Karpas-422 (cell line): ENCODE measurements around the gene CDC16. TPM values are rescaled to one million over a fixed set of nuclear protein-coding genes. Genes with fewer than 3 reads are reported as not detected.

Experiments used
- DNase-seq: peaks from one replicate; pipeline ENCODE4 v3.0.0-alpha.2; 2015
- H2AFZ ChIP-seq: fragments of 200-600 bp; sonication (generic); 2 replicates; pipeline ENCODE4 v1.6.1; 2014; ENCODE audit warnings: antibody characterized with exemption, low read length, mixed read lengths
- H3K27ac ChIP-seq: fragments of 200-600 bp; sonication (generic); 2 replicates; pipeline ENCODE4 v1.5.1; 2014; ENCODE audit warnings: mild to moderate bottlenecking, low read length, moderate library complexity
- H3K27me3 ChIP-seq: fragments of 200-600 bp; sonication (generic); 2 replicates; pipeline ENCODE4 v1.6.1; 2014; ENCODE audit warnings: low read length, mixed read lengths
- H3K36me3 ChIP-seq: fragments of 200-600 bp; sonication (generic); 2 replicates; pipeline ENCODE4 v1.6.1; 2014; ENCODE audit warnings: low read length, mixed read lengths; ENCODE audit not compliant: insufficient read depth
- H3K4me1 ChIP-seq: fragments of 200-600 bp; sonication (generic); 2 replicates; pipeline ENCODE4 v1.6.1; 2014; ENCODE audit warnings: mild to moderate bottlenecking, low read length, mixed read lengths
- H3K4me2 ChIP-seq: fragments of 200-600 bp; sonication (generic); 2 replicates; pipeline ENCODE4 v1.6.1; 2014; ENCODE audit warnings: low read length, low read depth, mild to moderate bottlenecking; ENCODE audit not compliant: poor library complexity, severe bottlenecking
- H3K4me3 ChIP-seq: fragments of 200-600 bp; sonication (generic); 2 replicates; pipeline ENCODE4 v1.5.1; 2014; ENCODE audit warnings: mild to moderate bottlenecking, antibody characterized with exemption, low read length, mixed read lengths
- H3K79me2 ChIP-seq: fragments of 200-600 bp; sonication (generic); 2 replicates; pipeline ENCODE4 v1.6.1; 2014; ENCODE audit warnings: mild to moderate bottlenecking, low read length, mixed read lengths
- H3K9ac ChIP-seq: fragments of 200-600 bp; sonication (generic); 2 replicates; pipeline ENCODE4 v1.6.0; 2014; ENCODE audit warnings: low read length
- H3K9me2 ChIP-seq: fragments of 200-600 bp; sonication (generic), shearing (Covaris generic); replicated peaks from 2 replicates; pipeline ENCODE4 v1.6.0; 2014; ENCODE audit warnings: mild to moderate bottlenecking, low read length, moderate library complexity; ENCODE audit not compliant: insufficient read depth
- H3K9me3 ChIP-seq: fragments of 300-700, 200-600 bp; sonication (generic); 2 replicates; pipeline ENCODE4 v1.6.1; 2014; ENCODE audit warnings: low read length, mixed read lengths
- H4K20me1 ChIP-seq: fragments of 200-600 bp; sonication (generic); 2 replicates; pipeline ENCODE4 v1.6.1; 2014; ENCODE audit warnings: mild to moderate bottlenecking, antibody characterized with exemption, low read length, low read depth; ENCODE audit not compliant: insufficient read depth
- total RNA-seq: library from RNA; depleted of rRNA; stranded (reverse); fragments of >200 nt; shearing (Covaris generic); gene quantifications from 2 replicates; pipeline ENCODE4 v1.2.3, GENCODE V29; 2014; ENCODE audit warnings: low replicate concordance

The CDC16 gene
- total RNA-seq, 1 experiment from 2014 or later = 57.1 TPM

DNA sequence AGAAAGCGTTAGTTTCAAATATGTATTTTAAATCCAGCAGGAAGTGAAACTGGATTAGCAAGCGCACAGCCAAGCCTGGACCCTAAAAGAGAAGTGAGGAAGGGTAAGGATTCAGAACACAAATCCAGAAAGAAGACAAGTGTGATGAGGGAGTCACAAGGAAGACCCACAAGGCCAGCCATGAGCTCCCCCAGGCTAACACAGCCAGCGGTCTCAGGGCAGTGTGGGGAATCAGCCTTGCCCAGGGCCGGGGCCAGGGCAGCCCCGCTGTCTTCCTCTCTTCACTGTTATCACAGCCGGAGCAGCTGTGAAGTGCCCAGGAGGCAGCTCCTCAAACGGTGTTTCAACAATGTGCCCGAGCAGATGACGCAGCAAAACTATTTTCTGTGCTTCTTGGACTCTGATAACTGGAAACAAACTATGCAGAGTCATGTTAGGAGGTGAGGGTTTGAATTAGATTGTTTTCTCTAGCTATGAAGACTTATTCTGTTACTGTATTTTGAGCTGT, 12.2 kb upstream of the CDC16 start:
- H2AFZ ChIP-seq = no peak overlapping the region; the same call in 1 of the 2 replicates
- no peak overlapping the region for H3K27ac ChIP-seq
- peak overlapping the region; percentile 9 for H3K4me2 ChIP-seq

DNA sequence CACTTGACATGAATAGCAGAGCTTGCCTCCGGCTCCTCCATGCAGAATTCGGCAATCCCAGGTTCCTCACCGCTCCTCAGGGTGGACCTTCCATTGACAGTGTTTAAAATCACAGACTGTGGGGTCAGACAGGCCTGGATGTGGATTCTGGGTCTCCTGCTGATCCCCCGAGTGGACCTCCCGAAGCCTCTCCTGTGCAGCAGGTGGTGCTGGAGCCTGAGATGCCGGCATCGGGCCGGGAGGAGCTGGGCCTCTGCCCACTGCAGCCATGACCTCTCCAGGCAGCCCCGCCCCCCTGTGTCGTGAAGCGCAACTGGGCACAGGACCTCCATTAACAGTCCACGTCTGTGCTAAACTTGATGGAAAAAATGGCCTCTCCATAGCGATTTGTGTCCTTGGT, 10.5 kb upstream of the CDC16 start:
- H3K4me1 ChIP-seq = peaks cover 11% of the 10 kb centered on the region
- H3K27me3 ChIP-seq = no peaks in the 10 kb centered on the region
- no peaks in the 10 kb centered on the region for H3K9me3 ChIP-seq

More for the DNA sequence above, 12.2 kb upstream of the CDC16 start:
- Histone ChIP-seq H3K4me3 (no peak overlapping the region), H3K9ac (0 out of 2 replicates have a peak overlapping the region, but pooled peaks have one; percentile 10), H3K27me3 (no peaks in the 10 kb centered on the region), H3K36me3 (no peaks in the 10 kb centered on the region), H3K79me2 (no peaks in the 10 kb centered on the region), H3K9me2 (no peaks in the 10 kb centered on the region), H4K20me1 (no peaks in the 10 kb centered on the region), H3K4me1 (peaks cover 11% of the 10 kb centered on the region), H3K9me3 (no peaks in the 10 kb centered on the region)
- DNase-seq = peak; percentile 62

DNA sequence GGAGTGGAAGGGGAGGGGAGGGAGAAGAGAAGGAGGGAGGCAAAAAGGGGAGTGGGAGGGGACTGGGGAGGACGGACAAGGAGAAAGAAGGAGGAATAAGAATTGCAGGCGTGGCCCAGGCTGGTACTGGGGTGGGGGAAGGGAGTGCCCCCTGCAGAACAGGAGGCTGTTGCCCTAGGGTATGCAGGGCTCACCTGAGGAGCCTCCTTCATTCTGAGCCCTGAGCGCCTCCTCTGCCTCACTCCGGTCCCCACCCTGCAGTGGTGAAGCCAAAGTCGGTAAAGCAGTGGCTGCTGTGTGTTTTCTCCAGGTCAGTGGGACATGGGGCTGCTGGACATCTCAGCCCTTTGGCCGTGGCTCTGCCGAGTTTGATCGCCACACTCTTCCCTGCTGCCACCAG, 9.1 kb upstream of the CDC16 start:
- H3K9ac ChIP-seq = no peak overlapping the region
- no peak overlapping the region for H3K4me3 ChIP-seq
- H3K36me3 ChIP-seq = no peaks in the 10 kb centered on the region
- H3K4me1 ChIP-seq = peaks cover 11% of the 10 kb centered on the region
- DNase-seq = no peak
- H3K27me3 ChIP-seq = no peaks in the 10 kb centered on the region
- no peaks in the 10 kb centered on the region for H4K20me1 ChIP-seq
- no peak overlapping the region for H3K27ac ChIP-seq
- no peak overlapping the region for H3K4me2 ChIP-seq
- H3K79me2 ChIP-seq = no peaks in the 10 kb centered on the region
- H3K9me3 ChIP-seq = no peaks in the 10 kb centered on the region
- no peak overlapping the region for H2AFZ ChIP-seq
- no peaks in the 10 kb centered on the region for H3K9me2 ChIP-seq

More for the DNA sequence above, 10.5 kb upstream of the CDC16 start:
- Histone ChIP-seq H3K36me3 (no peaks in the 10 kb centered on the region), H3K4me2 (no peak overlapping the region), H2AFZ (no peak overlapping the region), H4K20me1 (no peaks in the 10 kb centered on the region), H3K9ac (no peak overlapping the region), H3K9me2 (no peaks in the 10 kb centered on the region), H3K79me2 (no peaks in the 10 kb centered on the region), H3K27ac (no peak overlapping the region), H3K4me3 (no peak overlapping the region)
- no peak for DNase-seq

DNA sequence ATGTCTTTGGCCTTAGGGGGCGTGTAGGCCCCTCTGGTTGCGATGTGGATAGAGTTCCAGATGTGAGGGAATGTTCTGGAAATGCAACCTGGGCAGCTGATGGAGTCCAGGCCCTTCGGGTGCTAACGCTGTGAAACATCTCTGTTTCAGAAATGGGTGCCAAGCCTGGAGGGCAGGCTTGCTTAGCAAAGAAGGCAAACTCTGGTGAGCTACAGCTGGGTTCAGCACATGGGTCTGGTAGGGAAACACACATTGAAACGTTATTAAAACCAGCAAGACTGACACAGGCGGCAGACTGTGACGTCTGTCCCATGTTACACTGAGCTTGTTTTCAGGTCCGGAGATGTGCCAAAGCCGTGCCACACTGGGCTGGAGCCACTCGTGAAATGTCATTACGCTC, 8.6 kb upstream of the CDC16 start:
- no peak for DNase-seq
- no peak overlapping the region for H3K4me2 ChIP-seq
- no peak overlapping the region for H3K4me3 ChIP-seq
- no peaks in the 10 kb centered on the region for H3K36me3 ChIP-seq
- H3K9ac ChIP-seq = no peak overlapping the region
- H3K27ac ChIP-seq = no peak overlapping the region
- no peaks in the 10 kb centered on the region for H3K79me2 ChIP-seq
- H3K9me2 ChIP-seq = no peaks in the 10 kb centered on the region
- H3K27me3 ChIP-seq = no peaks in the 10 kb centered on the region
- peaks cover 11% of the 10 kb centered on the region for H3K4me1 ChIP-seq
- H2AFZ ChIP-seq = no peak overlapping the region
- no peaks in the 10 kb centered on the region for H4K20me1 ChIP-seq
- H3K9me3 ChIP-seq = no peaks in the 10 kb centered on the region

- H3K4me2 ChIP-seq = no peak overlapping the region
- H3K4me3 ChIP-seq = no peak overlapping the region
- no peak overlapping the region for H3K27ac ChIP-seq
- H2AFZ ChIP-seq = no peak overlapping the region
- no peaks in the 10 kb centered on the region for H3K36me3 ChIP-seq
- no peaks in the 10 kb centered on the region for H4K20me1 ChIP-seq
- no peaks in the 10 kb centered on the region for H3K9me3 ChIP-seq
- no peak overlapping the region for H3K9ac ChIP-seq
- H3K27me3 ChIP-seq = no peaks in the 10 kb centered on the region
- no peaks in the 10 kb centered on the region for H3K79me2 ChIP-seq
- DNase-seq = peak; percentile 92
- H3K4me1 ChIP-seq = peaks cover 10% of the 10 kb centered on the region
- H3K9me2 ChIP-seq = no peaks in the 10 kb centered on the region
Observed at GRCh38 chr13:114226699-114227323, 7.9 kb upstream of the CDC16 start.

- no peaks in the 10 kb centered on the region for H3K9me2 ChIP-seq
- no peak overlapping the region for H3K9ac ChIP-seq
- H3K36me3 ChIP-seq = no peaks in the 10 kb centered on the region
- no peaks in the 10 kb centered on the region for H3K27me3 ChIP-seq
- no peaks in the 10 kb centered on the region for H3K79me2 ChIP-seq
- no peak overlapping the region for H2AFZ ChIP-seq
- no peak for DNase-seq
- no peak overlapping the region for H3K4me3 ChIP-seq
- H3K4me1 ChIP-seq = peaks cover 3% of the 10 kb centered on the region
- H4K20me1 ChIP-seq = no peaks in the 10 kb centered on the region
- no peaks in the 10 kb centered on the region for H3K9me3 ChIP-seq
- no peak overlapping the region for H3K4me2 ChIP-seq
- H3K27ac ChIP-seq = no peak overlapping the region
Observed at GRCh38 chr13:114227528-114227927, 7.2 kb upstream of the CDC16 start.

- Histone ChIP-seq H3K36me3 (no peaks in the 10 kb centered on the region), H2AFZ (no peak overlapping the region), H3K79me2 (no peaks in the 10 kb centered on the region), H3K4me2 (no peak overlapping the region), H3K27me3 (no peaks in the 10 kb centered on the region), H3K4me3 (no peak overlapping the region), H3K9me2 (no peaks in the 10 kb centered on the region), H3K4me1 (no peaks in the 10 kb centered on the region; the same call in 1 of the 2 replicates), H4K20me1 (no peaks in the 10 kb centered on the region), H3K27ac (no peak overlapping the region), H3K9ac (no peak overlapping the region), H3K9me3 (no peaks in the 10 kb centered on the region)
- no peak for DNase-seq
Observed at GRCh38 chr13:114228176-114228575, 6.5 kb upstream of the CDC16 start.

DNA sequence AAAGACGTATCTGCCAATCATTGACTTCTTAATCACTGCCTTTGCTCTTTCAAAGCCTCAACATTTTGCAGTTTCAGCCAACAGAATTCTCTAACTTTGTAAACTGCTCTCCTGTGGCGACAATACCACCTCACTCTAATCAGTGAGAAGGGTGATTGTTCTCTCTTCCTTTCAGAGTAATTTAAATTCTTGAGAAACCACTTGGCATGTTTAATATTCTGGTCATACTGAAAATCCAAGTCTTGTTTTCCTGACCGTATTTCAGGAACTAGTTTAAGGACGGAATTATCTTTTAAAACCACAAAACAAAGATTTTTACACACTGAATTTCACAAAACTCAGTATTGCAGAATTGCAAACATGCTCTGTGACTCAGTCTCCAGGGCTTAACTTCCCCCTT, 5.2 kb upstream of the CDC16 start:
- no peaks in the 10 kb centered on the region for H3K79me2 ChIP-seq
- no peaks in the 10 kb centered on the region for H3K27me3 ChIP-seq
- H3K9me3 ChIP-seq = no peaks in the 10 kb centered on the region
- no peak for DNase-seq
- no peaks in the 10 kb centered on the region for H4K20me1 ChIP-seq
- H3K9me2 ChIP-seq = no peaks in the 10 kb centered on the region
- H3K27ac ChIP-seq = no peak overlapping the region
- H2AFZ ChIP-seq = no peak overlapping the region
- no peak overlapping the region for H3K4me3 ChIP-seq
- no peaks in the 10 kb centered on the region for H3K36me3 ChIP-seq
- peaks cover 3% of the 10 kb centered on the region for H3K4me1 ChIP-seq
- no peak overlapping the region for H3K4me2 ChIP-seq
- H3K9ac ChIP-seq = no peak overlapping the region
